GM23248 (cell line): ENCODE results near the gene TNRC6C. TPM values are rescaled to one million over a fixed set of nuclear protein-coding genes. Genes with fewer than 3 reads are reported as not detected.
"Not testable (repeated sequence)": the region's sequence is repeated elsewhere in the genome, so short reads cannot be mapped to it uniquely, and the experiment has no call there.

ENCODE experiments used
- DNase-seq: peaks from one replicate; pipeline ENCODE4 v3.0.0-alpha.2; 2015
- H2AFZ ChIP-seq: fragments of 200-600 bp; sonication (generic); 2 replicates; pipeline ENCODE4 v1.6.1; 2016; ENCODE audit warnings: antibody characterized with exemption
- H3F3A ChIP-seq: fragments of 200-600 bp; sonication (generic); 2 replicates; pipeline ENCODE4 v1.6.1; 2016; ENCODE audit warnings: mild to moderate bottlenecking, antibody characterized with exemption, mixed run types; ENCODE audit not compliant: insufficient read depth
- H3K27ac ChIP-seq: fragments of 200-600 bp; sonication (generic); 2 replicates; pipeline ENCODE4 v1.5.1; 2016; ENCODE audit warnings: mild to moderate bottlenecking
- H3K27me3 ChIP-seq: fragments of 200-600 bp; sonication (generic); replicated peaks from 2 replicates; pipeline ENCODE4 v1.6.1; 2016; ENCODE audit warnings: mild to moderate bottlenecking; ENCODE audit not compliant: insufficient read depth
- H3K36me3 ChIP-seq: fragments of 200-600 bp; sonication (generic); 2 replicates; pipeline ENCODE4 v1.6.1; 2016; ENCODE audit warnings: low read depth, mild to moderate bottlenecking
- H3K4me1 ChIP-seq: fragments of 200-600 bp; sonication (generic); 2 replicates; pipeline ENCODE4 v1.6.1; 2016; ENCODE audit warnings: mild to moderate bottlenecking; ENCODE audit not compliant: insufficient read depth
- H3K4me2 ChIP-seq: fragments of 200-600 bp; sonication (generic); one replicate; pipeline ENCODE4 v1.6.1; 2016; ENCODE audit warnings: mild to moderate bottlenecking; ENCODE audit not compliant: unreplicated experiment
- H3K4me3 ChIP-seq: fragments of 200-600 bp; sonication (generic); 2 replicates; pipeline ENCODE4 v1.5.1; 2016; ENCODE audit warnings: mild to moderate bottlenecking
- H3K79me2 ChIP-seq: fragments of 200-600 bp; sonication (generic); 2 replicates; pipeline ENCODE4 v1.6.1; 2016; ENCODE audit warnings: mild to moderate bottlenecking; ENCODE audit not compliant: insufficient read depth
- H3K9ac ChIP-seq: fragments of 200-600 bp; sonication (generic); 2 replicates; pipeline ENCODE4 v1.6.1; 2016; ENCODE audit warnings: mild to moderate bottlenecking
- H3K9me2 ChIP-seq: fragments of 200-600 bp; sonication (generic); 2 replicates; pipeline ENCODE4 v1.6.1; 2016; ENCODE audit warnings: mixed run types, mild to moderate bottlenecking, moderate library complexity; ENCODE audit not compliant: insufficient read depth
- H3K9me3 ChIP-seq: fragments of 200-600 bp; sonication (generic); one replicate; pipeline ENCODE4 v1.6.1; 2017; ENCODE audit warnings: low read depth
- H4K20me1 ChIP-seq: fragments of 200-600 bp; sonication (generic); 2 replicates; pipeline ENCODE4 v1.6.0; 2016; ENCODE audit not compliant: insufficient read depth
- EZH2 ChIP-seq: fragments of 200-600 bp; sonication (generic); IDR thresholded peaks from 2 replicates; pipeline ENCODE4 v1.6.1; 2018; ENCODE audit warnings: antibody characterized with exemption, mild to moderate bottlenecking; ENCODE audit not compliant: insufficient read depth, poor library complexity, severe bottlenecking
- EZH2phosphoT487 ChIP-seq: fragments of 200-600 bp; sonication (generic); IDR thresholded peaks from 2 replicates; pipeline ENCODE4 v1.6.1; 2018; ENCODE audit warnings: antibody characterized with exemption, moderate library complexity, mild to moderate bottlenecking, low read depth; ENCODE audit not compliant: insufficient read depth
- WGBS, 2 experiments: methylation state at CpG; one replicate each; pipeline ENCODE4 v1.1.6; 2015 to 2017; ENCODE audit warnings: low lambda C conversion rate in 2 of 2, low coverage in 1 of 2; ENCODE audit errors: missing lambda C conversion rate in 2 of 2; 5-methylcytosine and 5-hydroxymethylcytosine counted together
- in situ Hi-C: fragments of 300-500 bp; cut with MboI; formaldehyde crosslinking; loops from 2 replicates; pipeline ENCODE4 v1.15.0; 2020
- polyA plus RNA-seq: library from polyadenylated mRNA; unstranded; fragments of >200 nt; fragmentation: Nextera tagmentation; extraction: Ambion mirVana; gene quantifications from 2 replicates; pipeline ENCODE4 v1.2.1, GENCODE V29; 2016
- total RNA-seq: library from RNA; depleted of rRNA; stranded (reverse); fragments of >200 nt; shearing (Covaris generic); gene quantifications from 2 replicates; pipeline ENCODE4 v1.2.3, GENCODE V29; 2014

The TNRC6C gene
- total and polyA plus RNA-seq, 2 experiments from 2014 or later, result 2.3 TPM

- Histone ChIP-seq H2AFZ (no peak overlapping the region), H4K20me1 (no peaks in the 10 kb centered on the region), H3K27ac (no peak overlapping the region), H3K9ac (no peak overlapping the region), H3K4me3 (no peak overlapping the region), H3K27me3 (no peaks in the 10 kb centered on the region), H3K79me2 (no peaks in the 10 kb centered on the region), H3F3A (no peaks in the 10 kb centered on the region), H3K9me2 (no peaks in the 10 kb centered on the region), H3K9me3 (no peaks in the 10 kb centered on the region), H3K4me1 (no peaks in the 10 kb centered on the region), H3K36me3 (peaks cover 12% of the 10 kb centered on the region; the same call in 1 of the 2 replicates), H3K4me2 (no peak overlapping the region)
- no peak for TF ChIP-seq EZH2
- no peak for TF ChIP-seq EZH2phosphoT487
- WGBS, 2 experiments, result 96 to 98% methylated on average over 3 of the region's 3 CpGs
- in situ Hi-C loops, result no loop called here
- no peak for DNase-seq
Observed at GRCh38 chr17:78081551-78081950, 123.0 kb downstream of the TNRC6C start.

DNA sequence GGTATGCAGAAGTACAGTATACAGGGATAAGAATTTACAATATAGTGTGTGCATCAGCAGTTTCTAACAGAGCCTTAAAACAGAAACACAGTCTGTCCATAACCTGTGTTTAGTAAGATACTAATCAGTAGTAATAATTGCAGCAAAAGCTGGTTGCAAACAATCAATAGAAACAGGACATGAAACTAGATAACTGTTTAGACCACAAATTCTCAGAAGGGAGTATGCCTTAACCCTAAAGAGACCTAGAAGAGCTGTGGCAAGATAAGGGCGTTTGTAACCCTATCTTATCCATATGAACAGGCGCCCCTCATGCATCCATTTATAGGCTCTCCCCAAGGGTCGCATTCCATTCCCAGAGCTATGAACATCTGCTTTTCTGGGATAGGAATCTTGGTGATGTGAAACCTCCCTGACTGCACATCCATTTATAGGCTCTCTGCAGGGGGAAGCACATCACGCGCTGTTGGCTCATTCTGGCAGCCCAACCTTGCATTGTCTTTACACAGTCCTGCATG, 123.9 kb downstream of the TNRC6C start:
- H3K4me2 ChIP-seq, H3K4me1 ChIP-seq, H3K9me3 ChIP-seq, H3K79me2 ChIP-seq, H3F3A ChIP-seq, DNase-seq, H3K27ac ChIP-seq, H2AFZ ChIP-seq, H4K20me1 ChIP-seq, in situ Hi-C loops, H3K4me3 ChIP-seq, H3K9me2 ChIP-seq, H3K27me3 ChIP-seq, H3K36me3 ChIP-seq, H3K9ac ChIP-seq: not testable (repeated sequence)
- WGBS, 2 experiments, result 76 to 78% methylated on average over 5 of the region's 5 CpGs

DNA sequence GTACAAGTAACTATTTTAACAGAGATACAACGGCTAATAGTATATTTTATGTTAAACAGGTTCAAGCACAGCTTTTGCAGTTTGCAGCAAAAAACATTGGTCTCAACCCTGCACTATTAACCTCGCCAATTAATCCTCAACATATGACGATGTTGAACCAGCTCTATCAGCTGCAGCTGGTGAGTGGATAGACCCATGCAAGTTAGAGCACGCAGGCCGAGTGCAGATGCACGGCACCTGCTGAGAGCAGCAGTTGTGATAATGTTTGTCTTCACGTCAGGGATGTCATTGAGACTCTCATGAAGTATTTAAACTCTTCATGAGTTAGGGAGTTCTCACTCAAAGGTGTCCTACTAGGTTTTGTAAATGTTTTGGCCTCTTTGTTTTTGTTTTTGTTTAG, 124.5 kb downstream of the TNRC6C start:
- in situ Hi-C loops, result no loop called here
- no peaks in the 10 kb centered on the region for H3K27me3 ChIP-seq
- H3K9ac ChIP-seq, result no peak overlapping the region
- no peaks in the 10 kb centered on the region for H3F3A ChIP-seq
- H3K4me3 ChIP-seq, result no peak overlapping the region
- no peaks in the 10 kb centered on the region for H4K20me1 ChIP-seq
- H3K9me3 ChIP-seq, result no peaks in the 10 kb centered on the region
- DNase-seq, result no peak
- H3K4me1 ChIP-seq, result no peaks in the 10 kb centered on the region
- no peak for TF ChIP-seq EZH2phosphoT487
- TF ChIP-seq EZH2, result no peak
- H2AFZ ChIP-seq, result no peak overlapping the region
- H3K79me2 ChIP-seq, result no peaks in the 10 kb centered on the region
- H3K9me2 ChIP-seq, result no peaks in the 10 kb centered on the region
- no peak overlapping the region for H3K4me2 ChIP-seq
- H3K36me3 ChIP-seq, result peaks cover 15% of the 10 kb centered on the region; the same call in 1 of the 2 replicates
- WGBS, 2 experiments, result 83 to 84% methylated on average over 7 of the region's 7 CpGs
- no peak overlapping the region for H3K27ac ChIP-seq

GRCh38 chr17:78086740-78087139, 128.2 kb downstream of the TNRC6C start:
- H3K4me2 ChIP-seq, result no peak overlapping the region
- WGBS, 2 experiments, result 98 to 99% methylated on average over 13 of the region's 13 CpGs
- no peaks in the 10 kb centered on the region for H3K27me3 ChIP-seq
- no peaks in the 10 kb centered on the region for H3F3A ChIP-seq
- no peak overlapping the region for H2AFZ ChIP-seq
- no peaks in the 10 kb centered on the region for H3K9me2 ChIP-seq
- TF ChIP-seq EZH2phosphoT487 (no peak), EZH2 (no peak)
- H4K20me1 ChIP-seq, result no peaks in the 10 kb centered on the region
- in situ Hi-C loops, result no loop called here
- H3K9me3 ChIP-seq, result no peaks in the 10 kb centered on the region
- no peaks in the 10 kb centered on the region for H3K4me1 ChIP-seq
- no peaks in the 10 kb centered on the region for H3K79me2 ChIP-seq
- no peak overlapping the region for H3K27ac ChIP-seq
- no peak overlapping the region for H3K4me3 ChIP-seq
- H3K9ac ChIP-seq, result no peak overlapping the region
- DNase-seq, result no peak
- H3K36me3 ChIP-seq, result peaks cover 25% of the 10 kb centered on the region

DNA sequence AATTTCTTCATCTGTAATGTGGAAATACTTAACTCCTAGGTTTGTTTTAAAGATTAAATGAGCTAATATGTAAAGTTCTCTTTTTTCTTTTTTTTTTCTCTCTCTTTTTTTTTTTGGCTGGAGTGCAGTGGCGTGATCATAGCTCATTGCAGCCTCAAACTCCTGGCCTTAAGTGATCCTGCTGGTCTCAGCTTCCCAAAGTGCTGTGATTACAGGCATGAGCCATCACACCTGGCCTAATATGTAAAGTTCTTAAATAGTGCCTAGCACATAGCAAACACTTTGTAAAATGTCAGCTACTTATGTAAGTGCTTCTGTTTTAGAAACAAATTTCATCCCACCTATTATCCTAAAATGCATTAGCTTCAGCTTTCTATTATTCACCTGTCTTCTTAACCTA, 130.0 kb downstream of the TNRC6C start:
- H3K9me3 ChIP-seq, result no peaks in the 10 kb centered on the region
- H3K4me2 ChIP-seq, result no peak overlapping the region
- peaks cover 31% of the 10 kb centered on the region for H3K36me3 ChIP-seq
- H3K9me2 ChIP-seq, result no peaks in the 10 kb centered on the region
- no peak overlapping the region for H2AFZ ChIP-seq
- in situ Hi-C loops, result no loop called here
- WGBS, 2 experiments, result 100% methylated on average over 1 of the region's 1 CpG
- H3K27me3 ChIP-seq, result no peaks in the 10 kb centered on the region
- no peak overlapping the region for H3K27ac ChIP-seq
- no peaks in the 10 kb centered on the region for H3F3A ChIP-seq
- H3K9ac ChIP-seq, result no peak overlapping the region
- TF ChIP-seq EZH2, result no peak
- TF ChIP-seq EZH2phosphoT487, result no peak
- no peak for DNase-seq
- no peaks in the 10 kb centered on the region for H3K4me1 ChIP-seq
- H4K20me1 ChIP-seq, result no peaks in the 10 kb centered on the region
- no peaks in the 10 kb centered on the region for H3K79me2 ChIP-seq
- H3K4me3 ChIP-seq, result no peak overlapping the region
